Suprapubic skin (tissue), 4 donors: ENCODE data around the gene NTSR1.

ENCODE experiments used
- CTCF ChIP-seq, 2 donors: fragments of 200-600 bp in 1 of 2; fragments of 450-650 bp in 1 of 2; sonication (generic) in 1 of 2; IDR thresholded peaks; one replicate each; pipeline ENCODE4 v1.5.1; 2016 to 2019; ENCODE audit warnings: antibody characterized with exemption in 2 of 2, mild to moderate bottlenecking in 1 of 2, moderate library complexity in 1 of 2
- EP300 ChIP-seq: sonication (generic); formaldehyde crosslinking; IDR thresholded peaks from one replicate; pipeline ENCODE4 v1.6.1; 2017; ENCODE audit warnings: antibody characterized with exemption
- POLR2A ChIP-seq, 2 donors: fragments of 450-650 bp; IDR thresholded peaks; one replicate each; pipeline ENCODE4 v1.6.1; 2017; ENCODE audit warnings: antibody characterized with exemption in 2 of 2, mild to moderate bottlenecking in 2 of 2, moderate library complexity in 2 of 2
- POLR2AphosphoS5 ChIP-seq, 3 donors: sonication (generic); formaldehyde crosslinking; IDR thresholded peaks; one replicate each; pipeline ENCODE4 v1.6.1; 2017; ENCODE audit warnings: antibody characterized with exemption in 3 of 3

GRCh38 chr20:62719250-62719935, 10.8 kb downstream of the NTSR1 start:
- no peak for TF ChIP-seq CTCF (IDR thresholded peaks at IDR 0.05)
- TF ChIP-seq POLR2A (IDR thresholded peaks at IDR 0.05): no peak
- no peak for TF ChIP-seq EP300
- no peak for TF ChIP-seq POLR2AphosphoS5 (IDR thresholded peaks at IDR 0.05)
